A673 (cell line): ENCODE measurements around the gene HLA-DRA. TPM values are rescaled to one million over a fixed set of nuclear protein-coding genes. Genes with fewer than 3 reads are reported as not detected.

Source experiments
- BruUV-seq: library from RNA; stranded (reverse); fragments of 400-500 nt; replicated peaks from 2 replicates; lab custom pipeline; 2021; lab: Mats Ljungman, UMichigan
- CTCF ChIA-PET: fragments of 300-600 bp; sonication (Branson Sonifier 250); formaldehyde crosslinking; loops from one replicate; lab custom pipeline; 2022; ENCODE audit warnings: antibody characterized with exemption; lab: Charles Lee
- POLR2A ChIA-PET: fragments of 300-600 bp; sonication (Branson Sonifier 250); formaldehyde crosslinking; loops from one replicate; lab custom pipeline; 2022; ENCODE audit warnings: antibody characterized with exemption; ENCODE audit not compliant: low non-redundant PET; lab: Charles Lee
- DNase-seq: peaks from one replicate; pipeline ENCODE4 v3.0.0-alpha.2; 2015; ENCODE audit warnings: low spot score
- H3K27ac ChIP-seq: fragments of 200-600 bp; sonication (generic); 2 replicates; pipeline ENCODE4 v1.5.1; 2016; ENCODE audit warnings: mixed run types, low read depth, mild to moderate bottlenecking, mixed read lengths, antibody characterized with exemption, low read length; ENCODE audit not compliant: poor library complexity, severe bottlenecking
- H3K27me3 ChIP-seq: fragments of 200-600 bp; sonication (generic); replicated peaks from 2 replicates; pipeline ENCODE4 v1.6.1; 2017; ENCODE audit warnings: mixed run types, low read depth, mild to moderate bottlenecking, mixed read lengths, antibody characterized with exemption, low read length; ENCODE audit not compliant: insufficient read depth, poor library complexity
- H3K36me3 ChIP-seq: fragments of 200-600 bp; sonication (generic); 2 replicates; pipeline ENCODE4 v1.6.1; 2016; ENCODE audit warnings: mixed run types, mild to moderate bottlenecking, mixed read lengths, antibody characterized with exemption, low read length; ENCODE audit not compliant: insufficient read depth, poor library complexity, severe bottlenecking
- H3K4me1 ChIP-seq: fragments of 200-600 bp; sonication (generic); 2 replicates; pipeline ENCODE4 v1.6.1; 2017; ENCODE audit warnings: mixed run types, mild to moderate bottlenecking, mixed read lengths, antibody characterized with exemption, low read length; ENCODE audit not compliant: insufficient read depth, poor library complexity, severe bottlenecking
- H3K4me3 ChIP-seq: fragments of 200-600 bp; sonication (generic); 2 replicates; pipeline ENCODE4 v1.5.1; 2016; ENCODE audit warnings: low read depth, mixed run types, mild to moderate bottlenecking, mixed read lengths, low read length; ENCODE audit not compliant: poor library complexity, severe bottlenecking
- H3K9me3 ChIP-seq: fragments of 200-600 bp; sonication (generic); 2 replicates; pipeline ENCODE4 v1.6.1; 2016; ENCODE audit warnings: mixed run types, low read depth, mild to moderate bottlenecking, mixed read lengths, antibody characterized with exemption, low read length; ENCODE audit not compliant: poor library complexity, severe bottlenecking
- CTCF ChIP-seq: fragments of 300-800, 200-600 bp; sonication (generic); conservative IDR thresholded peaks from 2 replicates; pipeline ENCODE4 v1.5.1; 2017; ENCODE audit warnings: low read depth, mild to moderate bottlenecking, antibody characterized with exemption, low read length, moderate library complexity, mixed read lengths
- EZH2 ChIP-seq: fragments of 200-600 bp; sonication (generic); IDR thresholded peaks from 2 replicates; pipeline ENCODE4 v1.6.1; 2017; ENCODE audit warnings: borderline replicate concordance, low read depth, mild to moderate bottlenecking, mixed read lengths, antibody characterized with exemption, low read length; ENCODE audit not compliant: poor library complexity, severe bottlenecking
- intact Hi-C: fragments of 100-400 bp; cut with micrococcal nuclease; formaldehyde crosslinking; loops from one replicate; pipeline ENCODE4 v1.10.0; 2022; ENCODE audit not compliant: unreplicated experiment
- total RNA-seq: library from RNA; stranded (reverse); gene quantifications from 2 replicates; pipeline ENCODE4 v1.2.3, GENCODE V29; 2021

Gene HLA-DRA
- total RNA-seq, 1 experiment from 2014 or later, result not detected

GRCh38 chr6:32483968-32484613 is 44.4 kb downstream of the HLA-DRA start:
- BruUV-seq, result no TSS peak
- Histone ChIP-seq H3K4me3 (no peak overlapping the region), H3K27ac (no peak overlapping the region), H3K9me3 (no peaks in the 10 kb centered on the region), H3K4me1 (no peaks in the 10 kb centered on the region), H3K36me3 (no peaks in the 10 kb centered on the region), H3K27me3 (peaks cover 16% of the 10 kb centered on the region)
- no peak for DNase-seq
- ChIA-PET POLR2A (no interaction called here), CTCF (no interaction called here)
- intact Hi-C loops, result loop anchor here (10.0 kb wide), 1 partner anchor 101 kb away; the partner anchor contains the start of gene HLA-DRB1
- TF ChIP-seq EZH2 (no peak), CTCF (no peak)

GRCh38 chr6:32484614-32484998 is 44.9 kb downstream of the HLA-DRA start:
- ChIA-PET POLR2A (no interaction called here), CTCF (interaction anchor here (0.6 kb wide), 1 partner anchor 354 kb away, joined by 7 read pairs; the partner anchor contains the start of gene TAP2)
- Histone ChIP-seq H3K36me3 (no peaks in the 10 kb centered on the region), H3K4me3 (no peak overlapping the region), H3K9me3 (no peaks in the 10 kb centered on the region), H3K27me3 (peaks cover 18% of the 10 kb centered on the region), H3K4me1 (no peaks in the 10 kb centered on the region), H3K27ac (no peak overlapping the region)
- TF ChIP-seq EZH2 (no peak), CTCF (no peak)
- DNase-seq, result no peak
- intact Hi-C loops, result loop anchor here (10.0 kb wide), 1 partner anchor 100 kb away; the partner anchor contains the start of gene HLA-DRB1
- no TSS peak for BruUV-seq

- Histone ChIP-seq H3K4me3 (no peak overlapping the region), H3K4me1 (no peaks in the 10 kb centered on the region), H3K27me3 (peaks cover 10% of the 10 kb centered on the region), H3K9me3 (no peaks in the 10 kb centered on the region), H3K36me3 (no peaks in the 10 kb centered on the region), H3K27ac (no peak overlapping the region)
- TF ChIP-seq CTCF, result no peak
- TF ChIP-seq EZH2, result no peak
- CTCF ChIA-PET, result no interaction called here
- DNase-seq, result no peak
- no TSS peak for BruUV-seq
- intact Hi-C loops, result loop anchor here (2.0 to 10.0 kb wide), 2 partner anchors 49 to 97 kb away; partner anchors contain the start of gene HLA-DRB1
- POLR2A ChIA-PET, result no interaction called here
Measured at GRCh38 chr6:32488083-32488482, 48.4 kb downstream of the HLA-DRA start.
